ENCODE data around the gene GJA10.

Gene GJA10

GRCh38 chr6:89944826-89945407, 50.6 kb downstream of the GJA10 start:
- DNase-seq (ENCODE audit: low spot score), result peak; percentile 63
